Measurements from ENCODE around the gene GARIN5B. TPM values are rescaled to one million over a fixed set of nuclear protein-coding genes. Genes with fewer than 3 reads are reported as not detected.
A peak's percentile ranks its signal among the peaks of the same experiment; 100 is the strongest.
"Not testable (repeated sequence)": the region's sequence is repeated elsewhere in the genome, so short reads cannot be mapped to it uniquely, and the experiment has no call there.

Gene GARIN5B
- total RNA-seq, 3 donors from 2014 or later (not counting 1 experiment from before 2014, with no cell fraction given), result not detected

DNA sequence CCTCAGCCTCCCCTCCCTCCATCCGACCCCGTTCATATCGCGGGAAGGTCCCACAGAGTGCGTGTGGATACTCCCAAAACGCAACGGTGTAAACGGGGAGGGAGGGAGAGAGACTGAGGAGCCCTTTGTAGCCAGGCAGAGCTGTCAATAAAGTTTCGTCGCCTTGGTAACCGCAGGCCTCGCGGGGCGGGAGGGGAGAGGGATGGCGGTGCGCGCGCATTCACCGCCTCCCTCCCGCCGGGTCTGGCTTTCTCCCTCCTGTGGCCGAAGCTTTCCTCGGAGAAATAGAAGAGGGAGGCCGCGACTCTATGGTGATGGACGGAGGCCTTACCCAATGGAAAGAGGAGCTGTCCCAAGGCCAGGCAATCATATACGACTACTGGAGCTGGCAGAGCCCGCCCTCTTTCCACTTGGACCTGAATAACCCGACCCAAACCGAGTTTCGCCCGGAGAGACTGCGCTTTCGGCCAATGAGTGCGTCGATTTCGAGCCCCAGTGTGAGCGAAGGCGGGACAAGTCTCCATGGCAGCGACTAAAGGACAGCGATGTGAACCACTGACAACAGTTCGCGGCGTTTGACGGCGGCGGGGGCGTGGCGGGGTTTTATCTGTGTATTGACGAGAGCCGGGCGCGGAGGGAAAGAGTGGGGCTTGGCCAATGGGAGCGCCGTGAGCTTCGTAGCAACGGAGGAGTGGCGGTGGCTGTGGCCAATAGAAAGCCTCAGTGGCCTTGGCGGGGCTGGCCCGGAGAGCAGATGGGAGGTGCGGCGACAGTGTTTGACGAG is 23.8 kb downstream of the GARIN5B start, which contains the start of gene KMT5C:
TSS of gene KMT5C (plus strand) at position 772 of the 784 bp plus-strand sequence. CDS start 2,061 bp downstream, outside the sequence.
- Histone ChIP-seq H3K27me3 (ENCODE audit: control insufficient read depth, insufficient read depth, low read length) (no peaks in the 10 kb centered on the region), H3K36me3 (ENCODE audit: control insufficient read depth, insufficient read depth, low read length) (peaks cover 4% of the 10 kb centered on the region), H3K4me3 (ENCODE audit: low read length) (peak within 1 kb of the TSS; percentile 57), H3K27ac (ENCODE audit: low read length) (peak within 1 kb of the TSS; percentile 97), H3K9me3 (ENCODE audit: control insufficient read depth, insufficient read depth, low read length) (no peaks in the 10 kb centered on the region), H3K4me1 (ENCODE audit: control insufficient read depth, insufficient read depth, low read length) (peaks cover 31% of the 10 kb centered on the region)
- WGBS (ENCODE audit: insufficient coverage), result under 1% methylated on average over 62 of the region's 63 CpGs
- ATAC-seq (peak; percentile 67 to 88 (median 76)), DNase-seq (peak; percentile 100)
- H3K27me3 Mint-ChIP-seq (ENCODE audit: low read depth in 2 of 2), result peaks cover 0 to 9% of the 10 kb centered on the region in 2 donors
- H3K9me3 Mint-ChIP-seq, result no peaks in the 10 kb centered on the region
- TF ChIP-seq CTCF (IDR thresholded peaks at IDR 0.05), result no peak
- peak within 1 kb of the TSS; percentile 96 to 99 for H3K27ac Mint-ChIP-seq
- intact Hi-C loops (cut with micrococcal nuclease), result loop anchor here (1.0 to 2.0 kb wide), 4 partner anchors 38 to 80 kb away; partner anchors contain the start of genes PPP6R1 and RPL28
- H3K36me3 Mint-ChIP-seq, result no peaks in the 10 kb centered on the region
- H3K4me3 Mint-ChIP-seq, result peak within 1 kb of the TSS; percentile 94
- H3K4me1 Mint-ChIP-seq, result peaks cover 18 to 33% of the 10 kb centered on the region in 2 donors

GRCh38 chr19:55336101-55336500 is 27.0 kb downstream of the GARIN5B start:
- no peak for DNase-seq
- intact Hi-C loops (cut with micrococcal nuclease), result no loop called here
- Histone ChIP-seq H3K4me1 (ENCODE audit: control insufficient read depth, insufficient read depth, low read length) (peaks cover 24% of the 10 kb centered on the region), H3K9me3 (ENCODE audit: control insufficient read depth, insufficient read depth, low read length) (no peaks in the 10 kb centered on the region), H3K27ac (ENCODE audit: low read length) (no peak overlapping the region), H3K36me3 (ENCODE audit: control insufficient read depth, insufficient read depth, low read length) (no peaks in the 10 kb centered on the region), H3K27me3 (ENCODE audit: control insufficient read depth, insufficient read depth, low read length) (peaks cover 2% of the 10 kb centered on the region), H3K4me3 (ENCODE audit: low read length) (no peak overlapping the region)
- 95% methylated on average over 6 of the region's 7 CpGs for WGBS (ENCODE audit: insufficient coverage)
- Mint-ChIP-seq H3K4me3 (no peak overlapping the region), H3K27me3 (ENCODE audit: low read depth in 2 of 2) (peaks cover 0 to 9% of the 10 kb centered on the region in 2 donors), H3K9me3 (no peaks in the 10 kb centered on the region), H3K27ac (peak overlapping the region in 1 of 2 donors; percentile 70), H3K4me1 (peaks cover 13 to 27% of the 10 kb centered on the region in 2 donors), H3K36me3 (no peaks in the 10 kb centered on the region)
- ATAC-seq, result no peak
- no peak for TF ChIP-seq CTCF (IDR thresholded peaks at IDR 0.05)

GRCh38 chr19:55333870-55334269 is 29.2 kb downstream of the GARIN5B start:
- WGBS (ENCODE audit: insufficient coverage), result 92% methylated on average over 10 of the region's 11 CpGs
- DNase-seq, result no peak
- Histone ChIP-seq H3K27me3 (ENCODE audit: control insufficient read depth, insufficient read depth, low read length) (peaks cover 2% of the 10 kb centered on the region), H3K36me3 (ENCODE audit: control insufficient read depth, insufficient read depth, low read length) (no peaks in the 10 kb centered on the region), H3K9me3 (ENCODE audit: control insufficient read depth, insufficient read depth, low read length) (no peaks in the 10 kb centered on the region), H3K27ac (ENCODE audit: low read length) (no peak overlapping the region), H3K4me3 (ENCODE audit: low read length) (no peak overlapping the region), H3K4me1 (ENCODE audit: control insufficient read depth, insufficient read depth, low read length) (peaks cover 9% of the 10 kb centered on the region)
- H3K4me3 Mint-ChIP-seq, result no peak overlapping the region
- peaks cover 0 to 11% of the 10 kb centered on the region in 2 donors for H3K27me3 Mint-ChIP-seq (ENCODE audit: low read depth in 2 of 2)
- no peak overlapping the region for H3K27ac Mint-ChIP-seq
- no peak for ATAC-seq
- H3K36me3 Mint-ChIP-seq, result no peaks in the 10 kb centered on the region
- intact Hi-C loops (cut with micrococcal nuclease), result no loop called here
- H3K9me3 Mint-ChIP-seq, result no peaks in the 10 kb centered on the region
- peaks cover 7% of the 10 kb centered on the region in 2 donors for H3K4me1 Mint-ChIP-seq
- no peak for TF ChIP-seq CTCF (IDR thresholded peaks at IDR 0.05)

- H3K4me1 Mint-ChIP-seq; H3K4me3 Mint-ChIP-seq; H3K4me1 ChIP-seq (ENCODE audit: control insufficient read depth, insufficient read depth, low read length); H3K36me3 Mint-ChIP-seq; H3K27me3 ChIP-seq (ENCODE audit: control insufficient read depth, insufficient read depth, low read length); ATAC-seq; H3K27ac Mint-ChIP-seq; H3K36me3 ChIP-seq (ENCODE audit: control insufficient read depth, insufficient read depth, low read length); DNase-seq; H3K9me3 Mint-ChIP-seq; H3K9me3 ChIP-seq (ENCODE audit: control insufficient read depth, insufficient read depth, low read length); intact Hi-C loops (cut with micrococcal nuclease); H3K27ac ChIP-seq (ENCODE audit: low read length); H3K4me3 ChIP-seq (ENCODE audit: low read length): not testable (repeated sequence)
- 99% methylated on average over 6 of the region's 6 CpGs for WGBS (ENCODE audit: insufficient coverage)
- H3K27me3 Mint-ChIP-seq (ENCODE audit: low read depth in 2 of 2), result peaks cover 0 to 16% of the 10 kb centered on the region in 2 donors
Measured at GRCh38 chr19:55329791-55330190, 33.3 kb downstream of the GARIN5B start.

DNA sequence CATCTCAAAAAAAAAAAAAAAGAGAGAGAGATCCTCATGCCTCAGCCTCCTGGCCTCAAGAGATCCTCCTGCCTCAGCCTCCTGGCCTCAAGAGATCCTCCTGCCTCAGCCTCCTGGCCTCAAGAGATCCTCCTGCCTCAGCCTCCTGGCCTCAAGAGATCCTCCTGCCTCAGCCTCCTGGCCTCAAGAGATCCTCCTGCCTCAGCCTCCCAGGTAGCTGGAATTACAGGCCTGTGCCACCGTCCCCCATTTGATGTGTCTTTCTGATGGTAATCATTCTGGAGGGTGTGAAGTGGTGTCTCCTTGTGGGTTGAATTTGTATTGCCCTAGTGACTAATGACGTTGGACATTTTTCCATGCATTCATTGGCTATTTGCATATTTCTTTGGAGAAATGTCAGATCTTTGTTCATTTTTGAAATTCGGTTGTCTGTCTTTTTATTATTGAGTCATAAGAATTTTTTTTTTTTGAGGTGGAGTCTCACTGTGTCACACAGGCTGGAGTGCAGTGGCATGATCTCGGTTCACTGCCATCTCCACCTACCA is 34.2 kb downstream of the GARIN5B start:
- H3K36me3 Mint-ChIP-seq; H3K27ac ChIP-seq (ENCODE audit: low read length); H3K9me3 ChIP-seq (ENCODE audit: control insufficient read depth, insufficient read depth, low read length); ATAC-seq; intact Hi-C loops (cut with micrococcal nuclease); H3K27ac Mint-ChIP-seq; H3K27me3 ChIP-seq (ENCODE audit: control insufficient read depth, insufficient read depth, low read length); H3K4me1 Mint-ChIP-seq; H3K9me3 Mint-ChIP-seq; H3K4me1 ChIP-seq (ENCODE audit: control insufficient read depth, insufficient read depth, low read length); H3K4me3 Mint-ChIP-seq; H3K4me3 ChIP-seq (ENCODE audit: low read length); H3K36me3 ChIP-seq (ENCODE audit: control insufficient read depth, insufficient read depth, low read length): not testable (repeated sequence)
- peaks cover 0 to 19% of the 10 kb centered on the region in 2 donors for H3K27me3 Mint-ChIP-seq (ENCODE audit: low read depth in 2 of 2)
- peak in 1 of 2 donors; percentile 40 for DNase-seq
- 80% methylated on average over 4 of the region's 4 CpGs for WGBS (ENCODE audit: insufficient coverage)
